Activated T-helper 1 cell treated with Interleukin-2 at 50 U/mL for 16 hours (primary cell): ENCODE measurements around the gene POU6F2.

Experiments
- DNase-seq: peaks from one replicate; pipeline ENCODE4 v3.0.0-alpha.2; 2020; ENCODE audit warnings: low read depth

POU6F2 gene

GRCh38 chr7:39128287-39128843 lies 150.7 kb downstream of the POU6F2 start:
- no peak for DNase-seq

GRCh38 chr7:39130274-39130673 lies 152.6 kb downstream of the POU6F2 start:
- no peak for DNase-seq

- no peak for DNase-seq
These were observed 153.3 kb downstream of the POU6F2 start for GRCh38 chr7:39130857-39131526.

GRCh38 chr7:39132306-39132705 lies 154.6 kb downstream of the POU6F2 start:
- no peak for DNase-seq

GRCh38 chr7:39133088-39133487 lies 155.4 kb downstream of the POU6F2 start:
- DNase-seq, result no peak

GRCh38 chr7:39137480-39137879 lies 159.8 kb downstream of the POU6F2 start:
- no peak for DNase-seq

- DNase-seq, result no peak
These were observed 165.0 kb downstream of the POU6F2 start for GRCh38 chr7:39142750-39143149.

- DNase-seq, result no peak
These were observed 166.7 kb downstream of the POU6F2 start for GRCh38 chr7:39144420-39144819.

GRCh38 chr7:39145283-39145682 lies 167.6 kb downstream of the POU6F2 start:
- DNase-seq, result no peak

- DNase-seq, result no peak
These were observed 168.2 kb downstream of the POU6F2 start for GRCh38 chr7:39145935-39146334.

GRCh38 chr7:39152701-39153100 lies 175.0 kb downstream of the POU6F2 start:
- DNase-seq, result no peak

- DNase-seq, result no peak
These were observed 175.4 kb downstream of the POU6F2 start for GRCh38 chr7:39153113-39153512.

- no peak for DNase-seq
These were observed 175.9 kb downstream of the POU6F2 start for GRCh38 chr7:39153647-39154046.

- no peak for DNase-seq
These were observed 177.1 kb downstream of the POU6F2 start for GRCh38 chr7:39154815-39155214.

GRCh38 chr7:39158367-39158766 lies 180.7 kb downstream of the POU6F2 start:
- no peak for DNase-seq

- DNase-seq, result no peak
These were observed 184.2 kb downstream of the POU6F2 start for GRCh38 chr7:39161903-39162302.

- DNase-seq, result no peak
These were observed 187.2 kb downstream of the POU6F2 start for GRCh38 chr7:39164887-39165286.

GRCh38 chr7:39168403-39169098 lies 190.8 kb downstream of the POU6F2 start:
- DNase-seq, result no peak

GRCh38 chr7:39172137-39172536 lies 194.4 kb downstream of the POU6F2 start:
- DNase-seq, result no peak

- DNase-seq, result no peak
These were observed 203.7 kb downstream of the POU6F2 start for GRCh38 chr7:39181398-39181797.

- no peak for DNase-seq
These were observed 206.1 kb downstream of the POU6F2 start for GRCh38 chr7:39183796-39184195.

GRCh38 chr7:39184391-39184790 lies 206.7 kb downstream of the POU6F2 start:
- no peak for DNase-seq

GRCh38 chr7:39186131-39186530 lies 208.4 kb downstream of the POU6F2 start:
- DNase-seq, result no peak

GRCh38 chr7:39186671-39187070 lies 209.0 kb downstream of the POU6F2 start:
- no peak for DNase-seq
